ENCODE results near the gene STX4.

Gene STX4

DNA sequence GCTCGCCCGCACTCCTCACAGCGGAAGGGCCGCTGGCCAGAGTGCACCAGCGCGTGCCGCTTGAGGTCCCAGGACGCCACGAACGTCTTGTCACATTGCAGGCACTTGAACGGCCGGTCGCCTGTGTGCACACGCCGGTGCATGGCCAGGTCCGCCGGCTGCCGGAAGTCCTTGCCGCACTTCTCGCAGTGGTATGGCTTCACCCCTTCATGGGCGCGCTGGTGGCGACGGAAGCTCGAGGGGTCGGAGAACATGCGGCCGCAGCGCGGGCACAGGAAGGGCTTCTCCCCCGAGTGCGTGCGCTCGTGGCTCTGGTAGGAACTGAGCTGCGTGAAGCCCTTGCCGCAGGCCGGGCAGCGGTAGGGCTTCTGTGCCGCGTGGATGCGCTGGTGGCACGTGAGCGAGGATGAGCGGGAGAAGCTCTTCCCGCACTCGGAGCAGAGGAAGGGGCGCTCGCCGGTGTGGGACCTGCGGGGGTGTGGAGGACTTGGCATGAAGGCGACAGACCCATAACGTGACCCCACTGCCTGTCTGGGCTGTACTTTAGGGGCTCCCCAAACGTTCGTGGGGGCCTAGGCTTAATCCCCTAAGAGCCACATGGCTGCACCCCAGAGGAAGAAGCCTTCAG is 28.6 kb downstream of the STX4 start:
- peaks cover 24% of the 10 kb centered on the region for H3K4me1 ChIP-seq (ENCODE audit: insufficient read depth, low read length, poor library complexity, severe bottlenecking)
- H4K20me1 ChIP-seq (ENCODE audit: insufficient read depth, low read length, poor library complexity, severe bottlenecking): peaks cover 4% of the 10 kb centered on the region
- H3F3A ChIP-seq (ENCODE audit: low read depth): 0 out of 2 replicates have a peak, but pooled peaks cover 5% of the 10 kb centered on the region
- TF ChIP-seq, protein P1, sequence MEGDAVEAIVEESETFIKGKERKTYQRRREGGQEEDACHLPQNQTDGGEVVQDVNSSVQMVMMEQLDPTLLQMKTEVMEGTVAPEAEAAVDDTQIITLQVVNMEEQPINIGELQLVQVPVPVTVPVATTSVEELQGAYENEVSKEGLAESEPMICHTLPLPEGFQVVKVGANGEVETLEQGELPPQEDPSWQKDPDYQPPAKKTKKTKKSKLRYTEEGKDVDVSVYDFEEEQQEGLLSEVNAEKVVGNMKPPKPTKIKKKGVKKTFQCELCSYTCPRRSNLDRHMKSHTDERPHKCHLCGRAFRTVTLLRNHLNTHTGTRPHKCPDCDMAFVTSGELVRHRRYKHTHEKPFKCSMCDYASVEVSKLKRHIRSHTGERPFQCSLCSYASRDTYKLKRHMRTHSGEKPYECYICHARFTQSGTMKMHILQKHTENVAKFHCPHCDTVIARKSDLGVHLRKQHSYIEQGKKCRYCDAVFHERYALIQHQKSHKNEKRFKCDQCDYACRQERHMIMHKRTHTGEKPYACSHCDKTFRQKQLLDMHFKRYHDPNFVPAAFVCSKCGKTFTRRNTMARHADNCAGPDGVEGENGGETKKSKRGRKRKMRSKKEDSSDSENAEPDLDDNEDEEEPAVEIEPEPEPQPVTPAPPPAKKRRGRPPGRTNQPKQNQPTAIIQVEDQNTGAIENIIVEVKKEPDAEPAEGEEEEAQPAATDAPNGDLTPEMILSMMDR (conservative IDR thresholded peaks at IDR 0.05; ENCODE audit: low read length): no peak
- TF ChIP-seq EZH2phosphoT487 (IDR thresholded peaks at IDR 0.05; ENCODE audit: borderline replicate concordance): no peak
- no peak overlapping the region for H3K4me3 ChIP-seq (ENCODE audit: low read length, poor library complexity, severe bottlenecking)
- no peaks in the 10 kb centered on the region for H3K27me3 ChIP-seq (ENCODE audit: insufficient read depth, low read length, poor library complexity, severe bottlenecking)
- no peak overlapping the region for H3K9ac ChIP-seq (ENCODE audit: low read depth, low read length, poor library complexity, severe bottlenecking)
- no peaks in the 10 kb centered on the region for H3K9me2 ChIP-seq (replicated peaks; ENCODE audit: low read depth, low read length)
- peaks cover 36% of the 10 kb centered on the region; the same call in 1 of the 2 replicates for H3K36me3 ChIP-seq (ENCODE audit: insufficient read depth, low read length)
- H3K9me3 ChIP-seq (ENCODE audit: insufficient read depth, low read depth, low read length): no peaks in the 10 kb centered on the region
- no peak overlapping the region for H3K4me2 ChIP-seq (ENCODE audit: low read depth, low read length, poor library complexity, severe bottlenecking)
- H3K79me2 ChIP-seq (ENCODE audit: insufficient read depth, low read length): peaks cover 14% of the 10 kb centered on the region; the same call in 1 of the 2 replicates
- H2AFZ ChIP-seq (ENCODE audit: low read length): no peak overlapping the region

DNA sequence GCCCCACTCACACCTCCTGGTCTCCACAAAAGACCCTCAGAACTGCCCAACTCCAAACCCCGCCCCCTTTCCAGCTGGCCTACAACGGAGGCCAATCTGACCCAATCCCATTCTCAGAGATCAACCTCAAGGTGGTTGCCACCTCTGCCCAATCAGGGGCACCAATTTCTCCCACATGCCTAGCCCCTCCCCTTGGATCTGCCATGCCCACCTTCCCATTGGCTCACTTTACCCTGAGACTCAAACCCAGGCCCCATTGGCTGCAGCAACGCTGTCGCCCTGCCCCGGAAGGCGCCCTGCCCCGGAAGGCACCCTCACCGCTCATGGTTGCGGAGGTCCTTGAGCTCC is 30.1 kb downstream of the STX4 start:
- Histone ChIP-seq H3K9me3 (ENCODE audit: insufficient read depth, low read depth, low read length) (no peaks in the 10 kb centered on the region), H3K4me3 (ENCODE audit: low read length, poor library complexity, severe bottlenecking) (no peak overlapping the region), H4K20me1 (ENCODE audit: insufficient read depth, low read length, poor library complexity, severe bottlenecking) (peaks cover 8% of the 10 kb centered on the region), H2AFZ (ENCODE audit: low read length) (no peak overlapping the region), H3K9ac (ENCODE audit: low read depth, low read length, poor library complexity, severe bottlenecking) (no peak overlapping the region), H3K4me1 (ENCODE audit: insufficient read depth, low read length, poor library complexity, severe bottlenecking) (peaks cover 24% of the 10 kb centered on the region), H3K36me3 (ENCODE audit: insufficient read depth, low read length) (peaks cover 36% of the 10 kb centered on the region; the same call in 1 of the 2 replicates), H3K4me2 (ENCODE audit: low read depth, low read length, poor library complexity, severe bottlenecking) (peak overlapping the region; percentile 75), H3K79me2 (ENCODE audit: insufficient read depth, low read length) (peaks cover 27% of the 10 kb centered on the region; the same call in 1 of the 2 replicates), H3K27me3 (ENCODE audit: insufficient read depth, low read length, poor library complexity, severe bottlenecking) (no peaks in the 10 kb centered on the region), H3K9me2 (replicated peaks; ENCODE audit: low read depth, low read length) (no peaks in the 10 kb centered on the region), H3F3A (ENCODE audit: low read depth) (0 out of 2 replicates have a peak, but pooled peaks cover 5% of the 10 kb centered on the region)
- TF ChIP-seq EZH2phosphoT487 (IDR thresholded peaks at IDR 0.05; ENCODE audit: borderline replicate concordance): no peak
- TF ChIP-seq, protein P1 (conservative IDR thresholded peaks at IDR 0.05; ENCODE audit: low read length): no peak

DNA sequence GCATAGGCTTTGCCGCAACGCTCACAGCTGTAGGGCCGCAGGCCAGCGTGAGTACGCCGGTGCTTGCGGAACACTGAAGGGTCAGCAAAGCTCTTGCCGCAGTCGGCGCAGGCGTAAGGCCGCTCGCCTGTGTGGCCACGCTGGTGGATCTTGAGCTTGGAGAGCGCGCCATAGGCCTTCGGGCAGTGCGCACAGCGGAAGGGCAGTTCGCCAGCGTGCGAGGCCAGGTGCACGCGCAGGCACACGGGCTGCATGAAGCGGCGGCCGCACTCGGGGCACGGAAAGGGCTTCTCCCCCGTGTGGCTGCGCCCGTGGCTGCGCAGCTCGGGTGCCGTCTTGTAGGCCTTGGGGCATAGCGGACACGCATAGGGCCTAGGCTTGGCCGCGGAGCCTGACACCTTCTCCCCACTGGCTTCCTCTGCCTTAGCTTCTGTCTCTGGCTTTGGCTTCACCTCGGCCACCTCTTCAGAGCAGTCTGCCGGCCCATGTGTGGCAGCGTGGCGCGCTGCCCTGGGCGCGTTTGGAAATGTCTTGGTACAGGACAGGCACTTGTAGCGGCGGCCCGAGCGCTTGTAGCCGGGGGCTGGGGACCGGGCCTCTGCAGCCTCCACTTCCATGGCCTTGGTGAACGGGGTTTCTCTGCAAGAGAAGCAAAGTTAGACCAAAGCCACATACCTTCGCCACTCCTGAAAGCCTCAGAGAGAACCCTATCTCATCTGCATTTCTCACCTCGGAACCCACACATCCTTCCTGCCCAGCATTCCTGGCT is 30.7 kb downstream of the STX4 start:
- no peak overlapping the region for H2AFZ ChIP-seq (ENCODE audit: low read length)
- H3F3A ChIP-seq (ENCODE audit: low read depth): 0 out of 2 replicates have a peak, but pooled peaks cover 5% of the 10 kb centered on the region
- H3K9me2 ChIP-seq (replicated peaks; ENCODE audit: low read depth, low read length): no peaks in the 10 kb centered on the region
- H3K79me2 ChIP-seq (ENCODE audit: insufficient read depth, low read length): peaks cover 33% of the 10 kb centered on the region; the same call in 1 of the 2 replicates
- H3K9ac ChIP-seq (ENCODE audit: low read depth, low read length, poor library complexity, severe bottlenecking): peak overlapping the region; percentile 45
- H3K27me3 ChIP-seq (ENCODE audit: insufficient read depth, low read length, poor library complexity, severe bottlenecking): no peaks in the 10 kb centered on the region
- H4K20me1 ChIP-seq (ENCODE audit: insufficient read depth, low read length, poor library complexity, severe bottlenecking): peaks cover 8% of the 10 kb centered on the region
- H3K36me3 ChIP-seq (ENCODE audit: insufficient read depth, low read length): peaks cover 36% of the 10 kb centered on the region; the same call in 1 of the 2 replicates
- peaks cover 27% of the 10 kb centered on the region for H3K4me1 ChIP-seq (ENCODE audit: insufficient read depth, low read length, poor library complexity, severe bottlenecking)
- peak overlapping the region; percentile 75 for H3K4me2 ChIP-seq (ENCODE audit: low read depth, low read length, poor library complexity, severe bottlenecking)
- TF ChIP-seq, protein P1 (conservative IDR thresholded peaks at IDR 0.05; ENCODE audit: low read length): no peak
- no peak for TF ChIP-seq EZH2phosphoT487 (IDR thresholded peaks at IDR 0.05; ENCODE audit: borderline replicate concordance)
- peak overlapping the region; percentile 37 for H3K4me3 ChIP-seq (ENCODE audit: low read length, poor library complexity, severe bottlenecking)
- no peaks in the 10 kb centered on the region for H3K9me3 ChIP-seq (ENCODE audit: insufficient read depth, low read depth, low read length)
